AG04449 (cell line): ENCODE data around the gene NEO1.

Source experiments
- CTCF ChIA-PET: fragments of 350-600 bp; formaldehyde crosslinking; extraction: SDS; loops from one replicate; lab custom pipeline; 2021; ENCODE audit warnings: antibody characterized with exemption; lab: Yijun Ruan, JAX
- POLR2A ChIA-PET: fragments of 400-600, 350-600 bp; formaldehyde crosslinking; extraction: SDS; loops from one replicate; lab custom pipeline; 2020; ENCODE audit warnings: antibody characterized with exemption, inconsistent platforms; lab: Yijun Ruan, JAX
- DNase-seq: peaks from one replicate; pipeline ENCODE4 v3.0.0-alpha.2; 2010; ENCODE audit warnings: low read depth, low spot score
- H3K4me3 ChIP-seq: 2 replicates; pipeline ENCODE4 v1.5.1; 2011; ENCODE audit warnings: low read depth, mild to moderate bottlenecking, control low read depth, low read length
- TF ChIP-seq, protein P1 (sequence below): IDR thresholded peaks from one replicate; pipeline ENCODE4 v1.5.1; 2011; ENCODE audit warnings: mild to moderate bottlenecking, moderate library complexity, low read length, control low read depth, inconsistent platforms; ENCODE audit not compliant: insufficient read depth; ENCODE audit errors: missing control alignments

The NEO1 gene

GRCh38 chr15:73054417-73054953 lies 2.2 kb downstream of the NEO1 start:
- ChIA-PET POLR2A (no interaction called here), CTCF (no interaction called here)
- H3K4me3 ChIP-seq, result no peak overlapping the region
- DNase-seq, result no peak
- TF ChIP-seq, protein P1, sequence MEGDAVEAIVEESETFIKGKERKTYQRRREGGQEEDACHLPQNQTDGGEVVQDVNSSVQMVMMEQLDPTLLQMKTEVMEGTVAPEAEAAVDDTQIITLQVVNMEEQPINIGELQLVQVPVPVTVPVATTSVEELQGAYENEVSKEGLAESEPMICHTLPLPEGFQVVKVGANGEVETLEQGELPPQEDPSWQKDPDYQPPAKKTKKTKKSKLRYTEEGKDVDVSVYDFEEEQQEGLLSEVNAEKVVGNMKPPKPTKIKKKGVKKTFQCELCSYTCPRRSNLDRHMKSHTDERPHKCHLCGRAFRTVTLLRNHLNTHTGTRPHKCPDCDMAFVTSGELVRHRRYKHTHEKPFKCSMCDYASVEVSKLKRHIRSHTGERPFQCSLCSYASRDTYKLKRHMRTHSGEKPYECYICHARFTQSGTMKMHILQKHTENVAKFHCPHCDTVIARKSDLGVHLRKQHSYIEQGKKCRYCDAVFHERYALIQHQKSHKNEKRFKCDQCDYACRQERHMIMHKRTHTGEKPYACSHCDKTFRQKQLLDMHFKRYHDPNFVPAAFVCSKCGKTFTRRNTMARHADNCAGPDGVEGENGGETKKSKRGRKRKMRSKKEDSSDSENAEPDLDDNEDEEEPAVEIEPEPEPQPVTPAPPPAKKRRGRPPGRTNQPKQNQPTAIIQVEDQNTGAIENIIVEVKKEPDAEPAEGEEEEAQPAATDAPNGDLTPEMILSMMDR, result no peak

GRCh38 chr15:73056460-73056859 lies 4.2 kb downstream of the NEO1 start:
- no peak overlapping the region for H3K4me3 ChIP-seq
- ChIA-PET POLR2A (no interaction called here), CTCF (interaction anchor here (1.5 kb wide), 1 partner anchor 24 kb away, joined by 3 read pairs; no protein-coding TSS in a partner anchor)
- no peak for DNase-seq
- TF ChIP-seq, protein P1, result no peak

GRCh38 chr15:73058437-73058836 lies 6.2 kb downstream of the NEO1 start:
- ChIA-PET CTCF (no interaction called here), POLR2A (no interaction called here)
- TF ChIP-seq, protein P1, result no peak
- no peak for DNase-seq
- no peak overlapping the region for H3K4me3 ChIP-seq

DNA sequence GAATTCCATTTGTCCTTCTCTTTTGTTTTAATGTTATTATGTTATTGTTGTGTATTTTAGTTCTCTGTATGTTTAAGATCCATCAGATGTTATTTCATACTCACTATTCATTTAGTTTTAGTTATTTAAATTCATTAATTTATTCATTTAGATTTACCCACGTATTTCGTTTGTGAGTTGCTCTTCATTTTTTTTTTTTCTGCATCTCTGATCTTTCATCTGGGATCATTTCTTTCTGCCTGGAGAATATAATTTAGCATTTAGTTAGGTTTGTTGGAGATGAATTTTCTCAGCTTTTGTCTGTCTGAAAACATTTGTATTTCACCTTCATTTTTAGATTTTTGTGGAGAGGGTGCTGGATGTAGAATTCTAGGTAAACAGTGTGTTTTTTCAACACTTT lies 12.9 kb downstream of the NEO1 start:
- TF ChIP-seq, protein P1, result no peak
- DNase-seq, result no peak
- H3K4me3 ChIP-seq, result no peak overlapping the region
- CTCF ChIA-PET, result no interaction called here
- POLR2A ChIA-PET, result no interaction called here

DNA sequence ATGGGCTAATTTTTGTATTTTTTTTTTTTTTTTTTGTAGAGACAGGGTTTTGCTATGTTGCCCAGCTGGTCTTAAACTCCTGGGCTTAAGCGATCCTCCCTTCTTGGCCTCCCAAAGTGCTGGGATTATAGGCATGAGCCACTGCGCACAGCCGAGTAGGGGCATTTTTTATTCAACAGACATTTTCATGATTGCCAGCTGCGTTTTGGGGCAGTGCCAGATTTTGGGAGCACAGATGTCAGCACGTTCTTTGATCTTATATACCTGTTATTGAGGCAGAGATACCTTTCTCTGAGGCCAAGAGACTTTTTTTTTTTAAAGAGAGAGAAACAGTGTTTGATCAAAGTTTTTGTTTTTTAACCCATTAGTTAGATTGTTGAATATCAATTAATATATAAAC lies 16.8 kb downstream of the NEO1 start:
- H3K4me3 ChIP-seq, result no peak overlapping the region
- TF ChIP-seq, protein P1, result no peak
- no peak for DNase-seq
- POLR2A ChIA-PET, result no interaction called here
- CTCF ChIA-PET, result no interaction called here

DNA sequence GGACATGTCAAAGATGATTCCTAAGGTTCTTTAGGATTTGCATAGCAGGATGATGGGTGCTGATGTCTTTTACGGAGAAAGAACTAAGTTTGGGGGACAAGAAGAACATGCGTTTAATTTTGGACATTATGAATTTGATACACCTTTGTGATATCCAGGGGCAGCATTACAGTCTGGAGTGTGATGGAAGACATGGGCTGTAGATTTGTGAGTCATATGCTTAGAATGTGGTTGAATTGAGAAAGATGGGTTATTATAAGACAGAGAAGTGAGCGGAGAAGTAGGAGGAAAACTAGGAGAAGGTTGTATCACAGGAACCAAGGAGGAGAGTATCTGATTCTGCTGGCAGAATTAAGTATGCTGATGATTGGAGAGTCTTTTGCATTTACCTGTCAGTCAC lies 20.6 kb downstream of the NEO1 start:
- CTCF ChIA-PET, result interaction anchor here (1.0 to 1.4 kb wide), 2 partner anchors 20 to 351 kb away, joined by 3 read pairs; no protein-coding TSS in a partner anchor
- POLR2A ChIA-PET, result no interaction called here
- no peak for DNase-seq
- no peak overlapping the region for H3K4me3 ChIP-seq
- TF ChIP-seq, protein P1, result no peak
